ENCODE data around the gene LMTK2.

Gene LMTK2

DNA sequence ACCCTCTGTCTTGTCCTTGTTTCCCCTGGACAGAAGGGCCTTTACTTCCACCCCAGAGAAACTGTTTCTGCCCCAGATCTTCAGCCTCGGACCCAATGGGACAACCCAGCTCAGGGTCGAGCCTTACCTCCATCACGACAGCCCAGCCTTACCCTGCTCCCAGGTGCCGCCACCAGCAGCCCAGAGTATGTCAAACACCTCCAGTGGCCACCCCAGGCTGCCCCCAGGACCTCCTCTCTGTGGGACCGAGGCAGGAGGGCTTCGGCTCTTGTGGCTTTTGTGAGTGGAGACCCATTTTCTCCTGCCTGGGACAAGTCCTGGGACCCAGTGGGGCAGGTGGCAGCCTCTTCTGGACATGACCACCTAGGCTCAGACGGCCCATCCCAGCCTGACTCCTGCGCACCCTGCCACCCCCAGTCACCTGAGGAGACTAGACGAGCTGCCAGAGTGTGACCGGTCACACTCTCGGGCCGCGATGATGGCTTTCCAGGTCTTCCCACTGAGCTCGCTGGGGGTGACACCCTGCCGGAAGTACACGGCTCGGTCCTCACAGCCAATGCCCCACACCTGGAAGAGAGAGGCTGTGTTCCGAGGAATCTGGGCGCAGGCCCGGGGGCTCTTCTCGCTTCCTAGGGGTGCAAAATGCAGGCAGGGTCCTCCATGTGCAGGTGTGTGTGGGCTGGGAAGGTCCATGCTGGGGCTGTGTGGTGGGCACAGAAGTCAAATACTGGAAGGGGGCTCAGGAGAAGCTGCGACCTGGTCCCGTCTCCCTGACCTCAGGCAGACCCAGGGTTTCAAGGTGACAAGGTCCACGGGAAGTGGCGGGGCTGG is 129.9 kb downstream of the LMTK2 start:
- DNase-seq = no peak
- in situ Hi-C loops (cut with HindIII; ENCODE audit: low pct_ligation_motif_present, low pct_unique_long_range_greater_than_20kb, low sequenced_read_pairs) = no loop called here

DNA sequence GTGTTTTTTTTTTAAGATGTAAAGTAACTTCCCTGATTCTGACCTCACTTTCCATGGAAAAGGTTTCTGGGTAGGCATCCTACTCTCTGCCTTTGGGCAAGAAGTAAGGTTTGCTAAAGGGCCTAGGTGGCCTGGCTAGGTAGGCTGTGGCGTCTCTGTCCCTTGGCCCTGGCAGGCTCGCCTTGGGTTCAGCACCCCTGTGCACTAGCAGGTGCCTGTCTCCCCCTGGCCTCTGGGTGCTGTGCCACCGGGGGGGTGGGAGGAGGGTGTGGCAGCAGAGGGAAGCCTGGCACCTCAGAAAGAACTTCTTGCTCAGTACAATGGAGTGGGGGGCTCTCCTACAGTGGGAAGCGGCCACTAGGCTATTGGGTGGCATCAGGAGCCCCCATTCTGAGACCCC is 131.4 kb downstream of the LMTK2 start:
- DNase-seq = no peak
- in situ Hi-C loops (cut with HindIII; ENCODE audit: low pct_ligation_motif_present, low pct_unique_long_range_greater_than_20kb, low sequenced_read_pairs) = no loop called here

DNA sequence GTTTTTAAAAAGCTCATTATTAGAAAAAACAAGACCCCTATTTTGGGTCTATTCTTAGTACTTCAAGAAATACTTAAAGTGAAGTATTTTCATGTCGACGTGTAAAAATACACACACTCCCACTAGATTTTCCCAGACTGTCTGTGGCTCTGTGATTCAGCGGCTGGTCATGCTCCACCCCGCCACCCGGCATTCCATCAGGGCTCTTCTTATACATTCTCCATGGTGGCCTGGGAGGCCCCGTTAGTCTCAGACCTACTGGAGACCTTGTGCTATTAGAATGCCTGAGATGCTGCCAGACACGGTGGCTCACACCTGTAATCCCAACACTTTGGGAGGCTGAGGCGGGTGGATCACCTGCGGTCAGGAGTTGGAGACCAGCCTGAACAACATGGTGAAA is 132.3 kb downstream of the LMTK2 start:
- no peak for DNase-seq
- in situ Hi-C loops (cut with HindIII; ENCODE audit: low pct_ligation_motif_present, low pct_unique_long_range_greater_than_20kb, low sequenced_read_pairs) = no loop called here

DNA sequence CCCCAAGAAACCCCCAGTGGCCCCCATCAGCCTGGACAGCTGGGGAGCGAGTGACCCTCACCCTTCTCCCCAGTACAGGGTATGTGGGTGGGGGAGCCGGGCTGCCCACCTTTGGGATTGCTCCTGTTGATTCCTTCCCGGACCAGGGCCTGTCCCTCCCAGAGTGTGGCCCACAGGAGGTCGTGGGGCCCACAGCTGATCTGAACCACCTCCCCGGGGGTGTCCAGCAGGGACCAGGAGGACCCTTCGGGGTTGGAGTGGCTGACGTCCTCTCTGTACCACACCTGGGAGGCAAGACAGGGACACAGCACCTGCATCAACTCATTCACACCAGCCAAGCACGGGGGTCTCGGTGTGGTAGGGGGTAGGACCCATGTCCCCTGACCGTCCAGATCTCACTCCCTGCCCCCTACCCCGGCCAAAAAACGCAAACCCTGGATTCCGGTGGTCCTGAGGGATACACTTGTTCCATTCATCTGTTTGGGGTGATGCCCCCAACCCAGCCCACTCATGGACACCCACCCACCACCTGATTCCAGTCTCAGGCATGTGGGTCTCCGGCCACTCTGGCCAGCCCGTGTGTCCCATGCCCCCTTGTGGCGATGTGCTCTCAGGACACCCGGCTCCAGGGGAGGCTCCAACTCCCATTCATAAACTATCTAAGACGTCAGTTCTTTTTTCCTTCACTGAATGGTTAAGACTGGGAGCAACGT is 134.5 kb downstream of the LMTK2 start:
- in situ Hi-C loops (cut with HindIII; ENCODE audit: low pct_ligation_motif_present, low pct_unique_long_range_greater_than_20kb, low sequenced_read_pairs) = no loop called here
- peak; percentile 65 for DNase-seq

DNA sequence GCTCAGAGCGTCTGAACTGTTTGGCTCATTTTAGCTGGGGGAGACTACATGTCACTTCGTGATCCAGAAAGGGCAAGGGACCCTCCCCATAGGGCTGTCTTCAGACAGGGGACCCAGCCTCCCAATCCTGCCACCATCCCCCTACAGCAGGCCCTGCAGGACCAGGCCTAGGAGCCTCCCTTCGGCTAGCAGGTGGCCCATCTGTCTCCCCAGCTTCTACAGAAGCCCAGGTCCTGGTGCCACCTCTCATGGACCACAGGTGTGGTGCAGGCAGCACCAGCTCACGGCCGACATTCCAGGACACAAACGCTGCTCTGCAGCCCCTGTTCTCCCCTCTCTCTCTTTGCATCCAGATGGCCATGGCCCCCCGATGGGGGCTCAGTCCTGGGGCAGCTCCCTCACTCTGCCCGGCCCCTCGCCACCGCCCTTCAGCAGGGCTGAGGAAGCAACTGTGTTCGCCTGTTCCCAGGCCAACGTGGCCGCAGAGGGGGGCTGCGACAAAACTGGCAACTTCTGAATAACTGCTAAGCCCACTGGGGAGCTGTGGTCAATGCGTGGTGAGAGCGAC is 135.1 kb downstream of the LMTK2 start:
- in situ Hi-C loops (cut with HindIII; ENCODE audit: low pct_ligation_motif_present, low pct_unique_long_range_greater_than_20kb, low sequenced_read_pairs) = no loop called here
- DNase-seq = no peak

DNA sequence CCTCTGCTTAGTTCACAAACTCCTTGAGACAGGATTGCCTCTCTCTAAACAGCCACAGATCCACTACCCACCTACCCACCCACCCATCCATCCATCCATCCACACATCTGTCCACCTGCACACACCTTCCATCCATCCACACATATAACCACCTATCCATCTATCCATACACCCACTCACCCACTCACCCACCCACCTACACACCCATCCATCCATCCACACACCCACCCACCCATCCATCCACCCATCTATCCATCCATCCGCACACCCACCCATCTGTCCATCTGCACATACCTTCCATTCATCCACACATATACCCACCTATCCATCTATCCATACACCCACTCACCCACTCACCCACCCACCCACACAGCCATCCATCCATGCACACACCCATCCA is 135.7 kb downstream of the LMTK2 start:
- in situ Hi-C loops (cut with HindIII; ENCODE audit: low pct_ligation_motif_present, low pct_unique_long_range_greater_than_20kb, low sequenced_read_pairs) = no loop called here
- no peak for DNase-seq

DNA sequence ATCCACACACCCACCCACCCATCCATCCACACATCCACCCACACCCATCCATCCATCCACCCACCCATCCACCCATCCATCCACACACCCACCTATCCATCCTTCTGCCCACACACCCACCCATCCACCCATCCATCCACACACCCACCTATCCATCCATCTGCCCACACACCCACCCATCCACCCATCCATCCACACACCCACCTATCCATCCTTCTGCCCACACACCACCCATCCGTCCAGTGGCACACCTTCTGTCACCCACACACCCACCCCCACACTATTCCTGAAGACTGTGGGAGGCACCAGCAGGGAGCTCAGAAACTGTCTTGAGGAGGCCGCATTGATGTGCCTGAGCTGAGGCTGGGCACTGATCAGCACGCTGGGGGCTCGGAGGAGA is 136.3 kb downstream of the LMTK2 start:
- no peak for DNase-seq
- in situ Hi-C loops (cut with HindIII; ENCODE audit: low pct_ligation_motif_present, low pct_unique_long_range_greater_than_20kb, low sequenced_read_pairs) = no loop called here

DNA sequence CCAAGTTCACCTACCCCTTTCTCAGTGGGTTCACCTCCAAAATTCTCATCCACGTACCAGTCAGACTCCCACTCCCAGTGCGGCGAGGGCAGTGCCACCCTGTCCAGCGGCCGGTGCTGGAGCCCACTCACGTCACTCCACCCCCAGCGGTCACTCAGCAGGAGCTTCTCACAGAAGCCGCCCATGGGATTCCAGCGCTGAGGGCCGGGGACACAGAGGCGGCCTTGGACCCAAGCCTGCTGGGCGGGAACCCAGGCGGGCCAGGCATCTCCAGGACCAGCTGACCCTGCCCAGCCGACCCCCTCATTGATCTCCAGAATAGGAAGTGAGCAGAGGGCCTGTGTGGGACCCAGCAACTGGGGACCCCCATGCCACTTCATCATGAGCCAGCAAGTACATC is 138.2 kb downstream of the LMTK2 start:
- DNase-seq = no peak
- in situ Hi-C loops (cut with HindIII; ENCODE audit: low pct_ligation_motif_present, low pct_unique_long_range_greater_than_20kb, low sequenced_read_pairs) = no loop called here

DNA sequence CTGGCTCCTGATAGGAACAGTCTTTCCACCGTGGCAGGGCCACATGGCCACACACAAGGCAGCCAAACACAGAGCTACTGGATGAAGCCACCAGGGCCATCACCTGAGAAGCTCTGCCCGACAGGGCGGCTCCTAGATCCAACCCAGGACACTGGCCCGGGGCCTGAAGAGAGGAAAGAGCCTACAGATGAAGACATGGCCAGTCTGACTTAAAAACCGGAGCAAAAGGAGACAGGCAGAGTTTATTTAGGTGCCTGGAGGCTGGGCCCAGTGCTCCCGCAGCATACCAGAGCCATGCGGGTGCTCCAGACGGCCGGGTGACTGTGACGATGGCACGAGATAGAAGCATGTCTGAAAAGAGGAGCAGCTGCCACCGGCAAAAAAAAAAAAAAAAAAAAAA is 141.5 kb downstream of the LMTK2 start:
- in situ Hi-C loops (cut with HindIII; ENCODE audit: low pct_ligation_motif_present, low pct_unique_long_range_greater_than_20kb, low sequenced_read_pairs) = no loop called here
- DNase-seq = no peak

DNA sequence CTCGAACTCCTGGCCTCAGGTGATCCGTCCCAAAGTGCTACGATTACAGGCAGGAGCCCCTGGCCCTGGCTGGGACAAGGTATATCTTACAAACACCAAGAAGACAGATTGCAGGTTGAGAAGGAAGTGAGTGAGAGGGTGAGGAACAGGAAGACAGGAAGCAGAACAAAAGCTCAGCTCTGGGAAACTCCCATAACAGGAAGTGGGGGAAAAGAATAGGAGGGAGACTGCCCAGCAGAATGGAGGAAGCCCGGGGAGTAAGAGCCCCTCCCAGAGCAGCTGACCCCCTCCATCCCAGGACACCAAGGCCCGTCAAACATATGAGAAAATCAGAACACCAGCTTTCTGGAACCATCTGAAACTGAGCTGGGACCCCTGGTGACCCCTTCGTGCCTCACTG is 142.4 kb downstream of the LMTK2 start:
- in situ Hi-C loops (cut with HindIII; ENCODE audit: low pct_ligation_motif_present, low pct_unique_long_range_greater_than_20kb, low sequenced_read_pairs) = no loop called here
- DNase-seq = no peak

DNA sequence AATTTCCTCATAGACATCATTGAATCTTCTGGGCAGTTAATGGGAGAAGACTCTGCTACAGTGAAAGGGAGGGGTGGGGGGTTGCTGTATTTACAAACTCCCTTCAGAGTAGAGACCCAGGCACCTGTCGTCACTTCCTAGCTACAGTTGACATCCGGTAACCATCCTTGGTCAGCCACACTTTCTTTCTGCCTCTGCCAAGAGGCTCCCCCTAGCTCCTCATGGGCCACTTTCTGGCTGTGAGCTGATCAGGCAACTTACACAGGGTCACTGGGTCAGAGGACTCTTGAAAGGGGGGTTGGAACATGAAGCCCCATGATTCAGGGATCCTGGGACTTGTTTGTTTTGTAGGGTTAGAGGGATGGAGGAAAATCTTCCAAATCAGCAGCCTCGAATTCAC is 144.1 kb downstream of the LMTK2 start:
- no peak for DNase-seq
- in situ Hi-C loops (cut with HindIII; ENCODE audit: low pct_ligation_motif_present, low pct_unique_long_range_greater_than_20kb, low sequenced_read_pairs) = no loop called here

DNA sequence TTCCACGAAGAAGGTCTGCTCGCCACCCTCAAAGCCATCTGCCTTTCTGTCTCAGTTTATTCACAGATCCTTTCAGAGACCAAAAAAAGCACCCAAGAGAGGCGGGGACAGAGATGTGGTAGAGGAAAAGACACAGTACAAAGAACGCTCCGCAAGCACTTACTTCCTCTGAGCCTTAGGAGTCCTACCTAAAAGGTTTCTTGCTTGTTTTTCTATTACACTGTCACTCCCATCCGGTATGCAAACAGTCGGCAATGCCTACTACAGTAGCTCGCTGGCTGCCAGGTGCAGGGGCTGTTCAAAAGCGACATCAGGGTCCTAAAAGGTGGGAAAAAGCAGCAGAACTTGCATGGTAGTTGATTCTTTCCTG is 144.6 kb downstream of the LMTK2 start:
- no peak for DNase-seq
- in situ Hi-C loops (cut with HindIII; ENCODE audit: low pct_ligation_motif_present, low pct_unique_long_range_greater_than_20kb, low sequenced_read_pairs) = no loop called here

DNA sequence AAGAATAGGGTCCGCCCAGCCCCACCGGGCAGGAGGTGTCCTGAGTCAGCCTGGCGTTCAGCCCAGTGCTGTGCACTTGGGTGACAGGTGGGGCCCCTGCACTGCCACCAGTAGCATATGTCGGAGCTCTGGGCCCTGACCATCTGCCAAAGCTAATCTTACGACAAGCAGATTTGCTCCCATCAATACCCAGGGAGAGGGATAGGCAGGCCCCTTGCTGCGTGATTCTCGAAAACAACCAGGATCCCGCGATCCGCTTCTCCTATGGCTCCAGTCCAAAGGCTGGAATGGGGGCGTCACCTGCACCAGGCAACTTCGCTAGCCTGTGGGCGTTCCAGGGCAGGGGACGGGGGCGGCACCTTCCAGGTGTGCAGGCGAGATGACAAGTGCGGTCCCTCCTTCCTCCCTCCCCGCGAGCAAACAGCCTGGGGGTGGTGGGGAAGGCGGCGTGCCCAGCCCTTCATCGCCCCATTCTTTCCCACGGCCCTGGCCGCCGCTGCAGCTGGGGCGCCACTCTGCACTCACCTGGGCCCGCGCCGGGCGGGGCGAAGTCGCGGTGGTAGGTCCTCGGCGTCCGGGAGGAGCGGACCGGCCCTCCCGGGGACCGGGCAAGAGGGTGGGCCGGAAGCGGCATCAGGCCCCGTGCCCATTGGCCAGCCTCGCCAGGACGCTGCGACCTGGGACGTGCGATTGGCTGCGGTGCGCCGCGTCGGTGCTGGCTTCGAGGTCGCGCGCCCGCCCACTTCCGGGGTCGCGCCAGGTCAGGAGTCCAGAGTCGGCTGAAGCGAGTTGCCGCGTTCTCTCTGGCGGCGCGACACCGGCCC is 145.2 kb downstream of the LMTK2 start, which contains the start of gene TECPR1:
Gene TECPR1 (minus strand): TSS at position 632 of the 824 bp plus-strand sequence. CDS start 6,086 bp downstream, outside the sequence.
- in situ Hi-C loops (cut with HindIII; ENCODE audit: low pct_ligation_motif_present, low pct_unique_long_range_greater_than_20kb, low sequenced_read_pairs) = no loop called here
- DNase-seq = peak; percentile 97

DNA sequence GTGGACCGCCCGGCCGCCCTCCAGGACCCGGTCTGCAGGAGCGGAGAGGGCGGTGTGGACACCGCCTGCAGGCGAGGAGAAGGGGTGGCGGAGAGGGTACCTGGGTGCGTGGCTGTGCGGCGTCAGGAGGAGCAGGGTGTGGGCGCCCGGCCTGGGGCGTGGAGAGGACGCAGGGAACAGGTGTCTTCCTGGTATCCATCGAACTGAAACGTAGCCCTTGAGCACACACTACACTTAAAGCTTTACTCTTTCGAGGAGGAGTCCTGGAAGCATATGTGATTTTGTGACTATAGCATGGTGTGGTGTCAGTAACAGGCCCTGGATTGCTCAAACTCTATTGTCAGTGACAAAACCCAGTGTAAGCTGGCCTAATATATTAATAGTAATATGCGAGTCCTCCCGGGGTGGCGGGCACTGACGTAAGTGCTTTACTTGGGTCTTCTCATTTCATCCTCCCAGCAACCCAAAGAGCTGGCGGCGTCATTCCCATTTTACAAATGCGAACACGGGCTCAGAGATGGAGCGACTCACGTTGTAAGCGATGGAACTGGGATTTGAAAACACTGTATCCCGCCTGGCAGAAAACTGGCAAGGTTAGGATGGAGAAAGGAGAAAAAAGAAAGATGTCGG is 145.9 kb downstream of the LMTK2 start:
- in situ Hi-C loops (cut with HindIII; ENCODE audit: low pct_ligation_motif_present, low pct_unique_long_range_greater_than_20kb, low sequenced_read_pairs) = no loop called here
- DNase-seq = no peak

DNA sequence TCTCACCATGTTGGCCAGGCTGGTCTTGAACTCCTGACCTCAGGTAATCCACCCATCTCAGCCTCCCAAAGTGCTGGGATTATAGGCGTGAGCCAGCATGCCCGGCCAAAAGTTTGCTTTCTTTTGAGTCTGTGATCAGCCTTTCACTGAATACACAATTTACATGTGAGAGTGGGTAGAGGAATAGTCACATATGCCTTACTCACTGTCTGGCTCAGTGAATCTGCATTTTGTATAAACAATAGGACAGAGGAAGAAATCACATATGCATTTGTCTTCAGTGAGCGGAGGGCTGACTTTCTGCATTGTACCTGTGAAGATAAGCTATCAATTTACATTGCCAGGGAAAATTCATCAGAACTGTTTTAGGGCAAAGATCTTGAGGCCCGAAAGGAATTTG is 147.9 kb downstream of the LMTK2 start:
- no peak for DNase-seq
- in situ Hi-C loops (cut with HindIII; ENCODE audit: low pct_ligation_motif_present, low pct_unique_long_range_greater_than_20kb, low sequenced_read_pairs) = no loop called here

DNA sequence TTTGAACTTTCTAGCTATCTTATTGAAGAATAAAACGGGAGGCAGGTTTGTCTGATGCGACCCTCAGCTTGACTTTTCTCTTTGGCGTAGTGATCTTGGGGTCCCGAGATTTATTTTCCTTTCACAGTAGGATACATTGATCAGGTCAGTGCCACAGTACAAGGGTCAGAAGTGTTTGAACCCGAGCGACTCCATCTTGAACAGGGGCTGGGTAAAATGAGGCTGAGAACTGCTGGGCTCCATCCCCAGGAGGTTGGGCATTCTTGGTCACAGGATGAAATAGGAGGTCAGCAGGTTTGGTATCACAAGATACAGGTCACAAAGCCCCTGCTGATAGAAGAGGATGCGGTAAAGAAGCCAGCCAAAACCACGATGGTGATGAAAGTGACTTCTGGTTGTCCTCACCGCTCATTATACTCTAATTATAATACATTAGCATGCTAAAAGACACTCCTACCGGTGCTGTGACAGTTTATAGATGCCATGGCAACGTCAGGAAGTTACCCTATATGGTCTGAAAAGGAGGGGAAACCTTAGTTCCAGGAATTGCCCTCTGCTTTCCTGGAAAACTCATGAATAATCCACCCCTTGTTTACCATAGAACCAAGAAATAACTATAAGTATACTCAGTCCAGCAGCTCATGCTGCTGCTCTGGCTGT is 148.4 kb downstream of the LMTK2 start:
- no peak for DNase-seq
- in situ Hi-C loops (cut with HindIII; ENCODE audit: low pct_ligation_motif_present, low pct_unique_long_range_greater_than_20kb, low sequenced_read_pairs) = no loop called here

DNA sequence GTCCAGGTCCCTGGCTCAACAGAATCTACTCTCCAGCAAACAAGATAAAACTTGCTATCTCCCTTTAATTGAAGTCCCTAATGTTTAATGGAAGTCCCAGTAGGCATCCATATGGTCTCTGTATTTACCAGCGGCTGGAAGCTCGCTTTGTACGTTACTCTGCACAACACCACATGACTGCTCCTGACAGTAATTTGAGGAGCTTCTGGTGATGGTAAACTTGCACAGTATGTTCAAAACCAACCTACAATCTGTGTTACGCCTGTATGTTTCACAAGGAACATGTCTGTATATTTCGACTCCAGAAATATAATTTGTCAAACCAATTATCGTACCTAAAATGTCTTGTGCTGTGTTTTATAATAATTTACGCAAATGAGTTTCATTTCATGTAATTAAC is 149.8 kb downstream of the LMTK2 start:
- in situ Hi-C loops (cut with HindIII; ENCODE audit: low pct_ligation_motif_present, low pct_unique_long_range_greater_than_20kb, low sequenced_read_pairs) = no loop called here
- DNase-seq = no peak

DNA sequence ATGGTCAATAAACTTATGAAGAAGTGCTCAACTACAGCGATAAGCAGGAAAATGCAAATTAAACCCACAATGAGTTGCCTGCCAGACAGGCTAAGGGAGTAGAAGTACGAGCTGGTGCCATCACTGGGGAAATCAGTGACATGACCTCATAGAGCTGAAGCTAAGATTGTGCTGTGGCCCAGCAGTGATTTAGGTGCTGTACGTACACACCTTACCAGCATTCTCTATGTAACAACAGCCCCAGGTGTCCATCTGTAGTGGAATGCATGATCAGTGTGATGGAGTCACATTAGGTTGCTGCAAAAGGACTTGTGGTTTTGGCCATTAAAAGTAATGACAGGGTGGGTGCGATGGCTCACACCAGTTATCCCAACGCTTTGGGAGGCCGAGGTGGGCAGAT is 151.0 kb downstream of the LMTK2 start:
- DNase-seq = no peak
- in situ Hi-C loops (cut with HindIII; ENCODE audit: low pct_ligation_motif_present, low pct_unique_long_range_greater_than_20kb, low sequenced_read_pairs) = no loop called here
